Stimulated activated naive CD8-positive, alpha-beta T cell treated with anti-CD3 and anti-CD28 coated beads, Interleukin-15, Interleukin-2, amounts not matched to agents 100 U/mL and 50 U/mL, for 24 hours (primary cell): ENCODE data around the gene PDCD1LG2.
"Not testable (repeated sequence)": the region's sequence is repeated elsewhere in the genome, so short reads cannot be mapped to it uniquely, and the experiment has no call there.

Experiments
- ATAC-seq: fragments of 150-1000 bp; cut with Tn5 transposase; one replicate; pipeline ENCODE4 v1.10.0; 2021
- DNase-seq: peaks from one replicate; pipeline ENCODE4 v3.0.0; 2021

PDCD1LG2 gene

DNA sequence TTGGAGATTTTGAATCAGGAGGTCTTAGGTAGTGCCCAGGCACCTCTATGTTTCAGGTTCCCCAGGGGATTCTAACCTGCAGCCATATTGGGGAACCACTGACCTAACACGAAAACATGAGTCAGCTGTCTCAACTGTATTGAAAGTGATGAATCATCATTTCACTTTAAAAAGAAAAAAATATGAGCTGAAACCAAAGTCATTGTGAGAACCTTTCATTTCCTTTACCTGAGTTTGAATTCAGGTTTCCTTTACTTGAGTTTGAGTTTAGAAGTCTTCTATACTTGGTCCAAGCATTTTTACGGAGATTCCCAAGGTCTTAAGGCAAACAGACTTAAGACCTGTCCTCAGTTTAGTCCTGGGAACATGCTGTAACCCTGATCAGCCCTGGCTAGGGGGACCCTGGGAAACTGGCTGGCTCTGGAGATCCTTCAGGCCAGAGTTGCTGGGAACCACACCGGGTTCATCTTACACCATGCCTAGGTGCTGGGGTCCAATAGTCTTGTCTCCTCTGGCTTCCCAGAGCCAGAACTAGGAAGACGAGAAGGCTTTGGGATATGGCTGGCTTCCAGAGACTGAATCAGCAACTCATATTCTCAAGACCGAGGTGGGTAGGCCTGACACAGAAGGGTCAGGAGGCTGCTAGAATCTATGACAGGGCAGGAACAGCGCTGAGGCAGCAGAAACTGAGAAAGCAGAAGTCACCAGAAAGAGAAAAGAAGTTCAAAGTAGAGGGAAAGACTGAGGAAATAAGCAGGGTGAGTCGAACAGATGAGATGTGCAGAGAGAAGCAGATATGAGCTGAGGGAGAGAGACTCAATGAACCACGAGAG, 16.4 kb upstream of the PDCD1LG2 start:
- DNase-seq (no peak), ATAC-seq (peak; percentile 49)

DNA sequence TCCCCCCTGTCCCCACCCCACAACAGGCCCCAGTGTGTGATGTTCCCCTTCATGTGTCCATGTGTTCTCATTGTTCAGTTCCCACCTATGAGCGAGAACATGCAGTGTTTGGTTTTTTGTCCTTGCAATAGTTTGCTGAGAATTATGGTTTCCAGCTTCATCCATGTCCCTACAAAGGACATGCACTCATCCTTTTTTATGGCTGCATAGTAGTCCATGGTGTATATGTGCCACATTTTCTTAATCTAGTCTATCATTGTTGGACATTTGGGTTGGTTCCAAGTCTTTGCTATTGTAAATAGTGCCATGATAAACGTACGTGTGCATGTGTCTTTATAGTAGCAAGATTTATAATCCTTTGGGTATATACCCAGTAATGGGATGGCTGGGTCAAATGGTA, 15.6 kb upstream of the PDCD1LG2 start:
- not testable (repeated sequence) for DNase-seq, ATAC-seq

DNA sequence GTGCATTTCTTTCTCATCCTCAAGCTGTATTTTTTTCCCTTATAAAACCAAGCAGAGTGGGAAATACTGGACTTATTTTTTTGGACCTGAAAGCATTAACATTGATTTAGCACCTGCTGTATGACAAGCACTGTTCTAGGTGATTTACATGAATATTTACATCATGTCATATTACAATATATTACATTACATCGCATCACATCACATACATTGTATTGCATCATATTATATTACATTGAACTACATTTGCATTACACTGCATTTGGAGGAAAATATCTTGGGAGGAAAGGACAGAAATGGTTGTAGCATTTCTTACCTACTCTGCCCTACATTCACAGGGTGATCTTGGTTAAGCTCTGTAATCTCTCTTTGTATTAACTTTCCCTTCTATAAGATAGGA, 11.2 kb upstream of the PDCD1LG2 start:
- ATAC-seq (no peak), DNase-seq (no peak)

DNA sequence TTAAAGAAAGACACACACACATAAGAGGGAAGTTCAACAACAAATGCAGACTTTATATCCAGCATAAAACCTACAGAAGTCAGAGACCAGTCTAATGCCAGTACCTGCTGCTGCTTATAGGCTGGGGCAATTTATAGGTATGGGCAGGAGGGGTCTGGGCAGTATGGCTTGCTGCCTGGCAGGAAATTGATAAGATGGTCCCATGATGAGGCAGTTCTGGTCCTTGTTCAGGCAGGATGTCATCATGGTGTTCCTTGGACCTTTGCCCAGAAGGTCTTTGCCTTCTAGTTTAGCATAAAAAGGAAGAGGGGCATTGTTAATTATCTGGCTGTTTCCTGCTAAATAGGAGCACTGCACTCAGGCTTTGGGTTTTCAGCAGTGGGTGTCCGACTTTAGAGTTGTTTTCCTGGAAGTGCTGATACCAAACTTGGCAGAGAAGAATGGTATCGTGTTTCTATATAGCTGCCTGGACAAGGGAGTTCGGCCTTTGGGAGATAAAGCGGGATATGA, 10.4 kb upstream of the PDCD1LG2 start:
- ATAC-seq (no peak), DNase-seq (no peak)

DNA sequence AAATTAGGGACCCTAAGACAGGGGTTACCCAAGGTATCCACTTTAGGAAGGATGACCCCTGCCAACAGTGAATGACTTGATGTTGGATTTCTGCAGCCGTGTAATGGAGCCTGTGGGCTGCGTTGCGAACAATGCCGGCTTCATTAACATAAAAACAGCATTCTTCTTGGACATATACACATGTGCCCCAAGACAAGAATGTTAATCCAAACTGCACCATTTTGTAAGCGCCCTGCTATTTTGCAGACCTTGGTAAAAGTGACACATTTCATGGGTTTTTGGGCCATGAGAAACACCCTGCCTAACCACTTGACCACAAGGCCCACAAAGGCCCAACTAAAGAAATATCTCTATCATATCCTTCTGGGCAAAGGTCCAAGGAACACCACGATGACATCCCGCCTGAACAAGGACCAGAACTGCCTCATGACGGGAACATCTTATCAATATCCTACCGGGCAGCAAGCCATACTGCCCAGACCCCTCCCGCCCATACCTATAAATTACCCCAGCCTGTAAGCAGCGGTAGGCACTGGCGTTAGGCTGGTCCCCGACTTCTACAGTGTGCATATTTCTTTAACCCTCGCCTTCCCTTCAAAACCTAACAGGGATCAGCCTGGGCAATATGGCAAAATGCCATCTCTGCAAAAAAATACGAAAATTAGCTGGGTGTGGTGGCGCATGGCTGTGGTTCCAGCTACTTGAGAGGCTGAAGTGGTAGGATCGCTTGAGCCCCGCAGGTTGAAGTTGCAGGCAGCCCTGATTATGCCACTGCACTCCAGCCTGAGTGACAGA, 9.7 kb upstream of the PDCD1LG2 start:
- DNase-seq = no peak
- ATAC-seq = no peak

DNA sequence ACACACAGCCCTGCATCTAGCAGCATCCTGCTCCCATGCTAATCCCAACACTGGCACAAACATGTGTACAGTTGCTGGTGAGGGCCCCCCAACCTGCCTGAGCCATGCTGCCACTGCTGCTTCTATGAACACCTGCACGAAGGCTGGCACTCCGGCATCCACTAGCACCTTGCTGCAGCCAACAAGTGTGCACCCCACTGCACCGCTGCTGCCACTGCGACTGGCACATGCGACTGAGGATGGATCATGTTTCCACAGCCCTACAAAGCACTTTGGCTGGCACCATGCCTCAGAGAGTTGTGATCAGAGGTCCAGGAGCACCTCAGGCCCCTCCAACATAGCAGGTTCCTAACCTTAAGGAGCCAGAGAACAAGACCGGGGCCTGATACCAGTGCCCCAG, 7.8 kb upstream of the PDCD1LG2 start:
- DNase-seq = no peak
- no peak for ATAC-seq

DNA sequence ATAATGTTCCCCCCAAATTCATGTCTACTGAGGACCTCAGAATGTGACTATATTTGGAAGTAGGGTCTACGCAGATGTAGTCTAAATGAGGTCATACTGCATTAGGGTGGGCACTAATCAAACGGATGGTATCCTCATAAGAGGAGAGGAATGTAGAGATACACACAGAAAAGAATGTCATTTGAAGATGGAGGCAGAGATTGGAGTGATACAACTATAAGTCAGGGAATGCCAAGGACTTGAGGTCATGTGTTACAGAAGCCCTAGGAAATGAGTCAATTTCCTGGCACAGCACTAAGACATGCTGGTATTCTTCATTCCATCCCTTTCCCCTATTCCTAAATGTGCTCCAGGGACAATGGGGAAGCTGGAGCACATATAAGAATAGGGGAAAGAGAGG, 758 bp upstream of the PDCD1LG2 start:
- DNase-seq = no peak
- no peak for ATAC-seq

DNA sequence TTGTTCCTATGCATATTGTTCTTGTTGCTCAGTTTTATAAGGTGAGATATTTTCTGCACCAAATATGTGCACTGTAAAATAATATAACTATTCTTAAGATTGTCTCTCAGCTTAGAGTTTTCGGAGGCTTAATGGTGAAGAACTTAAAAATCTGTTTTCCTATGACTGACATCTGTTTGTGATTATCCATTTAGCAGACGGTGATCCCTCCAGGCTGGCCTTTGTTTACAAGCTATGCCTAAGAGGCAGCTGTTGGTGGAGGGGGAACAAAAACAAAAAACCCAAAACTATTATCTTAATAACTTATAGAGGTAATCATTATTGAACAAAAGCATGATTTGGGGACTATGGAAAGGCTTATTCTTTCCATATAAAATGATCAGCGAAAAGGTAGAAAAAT, 658 bp downstream of the PDCD1LG2 start:
- DNase-seq (no peak), ATAC-seq (no peak)

DNA sequence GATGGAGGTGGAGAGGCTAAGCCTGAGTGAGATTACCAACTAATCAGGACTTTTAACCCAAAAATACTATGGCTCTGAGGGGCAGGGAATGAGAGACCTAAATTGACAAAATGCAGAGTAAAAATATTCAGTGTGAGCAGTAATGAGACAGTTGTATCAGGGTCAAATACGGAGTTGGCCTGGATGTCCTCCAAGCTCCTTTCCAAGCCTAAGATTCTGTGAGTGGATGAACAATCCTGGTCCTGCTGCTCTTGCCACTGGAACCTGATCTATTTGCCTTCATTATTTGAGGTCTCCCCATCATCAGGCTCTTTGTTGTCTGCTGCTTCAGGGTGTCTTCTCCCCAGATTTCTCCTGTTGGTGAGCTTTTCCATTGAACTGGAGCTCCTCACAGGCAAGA, 1.1 kb downstream of the PDCD1LG2 start:
- DNase-seq (no peak), ATAC-seq (no peak)

DNA sequence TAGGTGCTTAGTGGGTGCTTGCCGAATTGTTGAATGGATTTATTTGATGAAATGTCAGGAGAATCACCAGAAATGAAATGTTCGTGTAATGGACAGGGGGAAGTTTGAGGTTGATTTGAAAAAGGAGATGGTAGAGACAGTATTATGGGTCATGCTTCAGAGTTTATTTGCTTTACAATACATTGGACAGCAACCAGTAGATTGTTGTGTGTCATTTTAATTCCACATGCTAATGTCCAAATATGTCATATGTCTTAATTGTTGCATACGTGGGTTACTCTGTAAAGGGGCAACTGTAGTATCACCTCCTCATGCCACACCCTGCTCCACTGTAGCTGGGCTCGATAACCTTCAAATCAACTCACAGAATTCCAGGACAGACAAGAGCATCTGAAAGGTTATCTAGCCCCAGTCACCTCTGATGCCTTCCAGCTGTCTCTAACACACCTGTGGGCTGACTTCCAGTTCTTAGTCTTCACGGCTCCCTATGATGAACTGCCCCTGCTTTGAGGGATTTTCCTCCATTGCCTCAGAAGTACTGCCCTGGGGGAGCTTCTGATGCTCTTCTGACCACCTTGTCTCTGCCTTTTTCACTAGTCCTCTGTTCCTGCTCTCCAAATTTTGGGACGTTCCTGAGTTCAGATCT, 1.7 kb downstream of the PDCD1LG2 start:
- ATAC-seq (no peak), DNase-seq (no peak)

DNA sequence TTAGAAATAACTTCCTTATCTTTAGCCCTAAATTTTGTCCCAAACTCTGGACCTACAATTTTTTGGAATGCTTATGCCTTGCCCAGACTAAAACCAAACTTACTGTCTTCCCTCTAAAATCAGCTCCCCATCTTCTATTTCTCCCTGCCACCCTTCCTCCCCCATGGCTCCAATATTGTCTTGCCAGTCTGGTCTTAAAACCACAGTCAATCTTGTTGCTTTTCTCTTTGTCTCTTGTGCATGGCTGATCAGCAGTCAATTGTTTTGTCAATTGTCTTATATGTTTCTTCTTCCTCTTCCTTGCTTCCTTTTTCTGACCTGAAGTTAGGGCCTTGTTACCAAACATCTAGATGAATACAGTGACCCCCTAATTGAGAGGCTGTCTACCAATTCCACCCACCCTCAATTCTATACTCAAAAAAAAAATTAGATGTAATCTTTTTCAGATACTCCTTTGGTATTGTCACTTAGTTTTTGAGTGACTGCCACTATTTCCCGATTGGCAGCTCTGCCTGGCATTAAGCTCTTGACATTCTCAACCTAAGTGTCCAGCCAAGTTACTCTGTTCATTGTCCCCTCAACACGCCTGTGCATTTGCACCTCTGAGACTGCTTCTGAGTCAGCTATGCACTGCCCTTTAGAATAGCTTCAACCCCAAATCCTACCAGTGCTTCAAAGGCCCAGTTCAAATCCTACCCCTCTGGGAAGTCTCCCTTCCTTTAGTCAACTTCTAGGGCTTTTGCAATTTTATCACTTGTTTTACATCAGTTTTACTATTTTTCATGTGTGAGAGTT, 2.5 kb downstream of the PDCD1LG2 start:
- DNase-seq (no peak), ATAC-seq (no peak)

DNA sequence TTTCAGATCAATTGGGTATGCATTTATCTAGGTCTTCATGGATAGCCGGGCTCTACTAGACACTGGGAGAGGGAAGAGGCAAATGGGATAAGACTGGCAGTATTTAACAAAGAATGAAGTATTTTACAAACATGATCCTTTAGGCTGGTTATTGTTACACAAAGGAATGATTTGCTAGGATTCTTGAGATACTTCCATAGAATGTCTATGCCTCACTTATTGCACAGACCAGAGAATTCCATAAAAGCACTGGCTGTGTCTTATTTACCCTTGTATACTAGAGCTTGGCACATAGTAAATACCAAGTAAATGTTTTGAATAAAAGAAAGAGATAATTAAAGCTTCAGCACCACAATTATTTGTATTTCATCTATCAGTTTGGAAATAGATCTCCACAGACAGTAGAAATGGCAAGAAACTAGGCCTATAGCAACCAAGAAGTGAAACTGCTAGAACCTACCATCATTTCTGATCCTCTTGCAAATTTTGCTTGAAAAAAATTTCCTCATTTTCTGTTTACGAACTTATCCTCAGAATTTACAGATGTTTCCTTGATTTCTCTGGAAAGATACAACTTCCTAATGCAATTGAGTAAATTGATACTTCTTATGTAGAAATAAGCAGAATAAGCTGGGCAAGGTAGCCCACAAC, 3.8 kb downstream of the PDCD1LG2 start:
- no peak for ATAC-seq
- no peak for DNase-seq

DNA sequence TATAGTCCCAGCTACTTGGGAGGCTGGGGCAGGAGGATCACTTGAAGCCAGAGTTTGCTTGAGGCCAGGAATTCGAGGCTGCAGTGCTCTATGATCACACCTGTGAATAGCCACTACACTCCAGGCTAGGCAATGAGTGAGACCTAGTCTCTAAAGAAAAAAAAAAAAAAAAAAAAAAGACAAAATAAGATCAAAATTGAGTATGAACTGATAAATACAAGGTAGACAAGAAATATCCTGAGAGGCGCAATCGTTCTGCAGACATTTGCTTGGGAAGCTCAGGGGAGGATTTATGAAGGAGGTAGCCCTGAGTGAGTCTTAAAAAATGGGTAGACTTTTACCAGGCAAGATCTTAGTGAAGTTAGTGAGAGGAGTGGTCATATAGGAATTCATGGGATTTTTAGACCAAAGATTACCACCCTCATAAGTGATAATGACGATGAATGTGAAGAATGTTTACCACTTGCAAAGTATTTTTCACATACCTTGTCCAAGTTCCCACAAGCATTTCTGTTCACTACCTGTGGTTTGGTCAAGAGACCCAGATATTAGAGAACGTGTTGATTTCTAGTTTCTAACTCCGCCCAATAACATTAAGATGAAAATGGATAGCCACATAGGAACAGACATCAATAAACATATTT, 4.4 kb downstream of the PDCD1LG2 start:
- ATAC-seq (no peak), DNase-seq (no peak)

DNA sequence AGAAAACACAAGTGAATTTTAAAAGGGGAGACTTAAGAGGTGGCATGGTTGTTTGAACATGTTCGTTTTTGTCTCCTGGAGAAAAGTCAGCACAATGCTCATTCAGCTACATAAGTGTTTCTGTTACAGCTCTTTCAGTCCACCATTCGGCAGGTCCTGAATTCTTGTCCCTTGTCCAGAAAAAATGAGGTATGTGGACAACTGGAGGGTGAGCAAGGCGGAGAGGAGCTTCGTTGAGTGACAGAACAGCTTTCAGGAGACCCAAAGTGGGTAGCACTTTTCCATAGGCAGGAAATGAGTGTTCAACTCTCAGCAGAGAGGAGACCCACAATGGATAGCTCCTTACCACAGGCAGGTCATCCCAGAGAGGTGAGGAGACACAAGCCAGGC, 4.9 kb downstream of the PDCD1LG2 start:
- DNase-seq (no peak), ATAC-seq (no peak)

DNA sequence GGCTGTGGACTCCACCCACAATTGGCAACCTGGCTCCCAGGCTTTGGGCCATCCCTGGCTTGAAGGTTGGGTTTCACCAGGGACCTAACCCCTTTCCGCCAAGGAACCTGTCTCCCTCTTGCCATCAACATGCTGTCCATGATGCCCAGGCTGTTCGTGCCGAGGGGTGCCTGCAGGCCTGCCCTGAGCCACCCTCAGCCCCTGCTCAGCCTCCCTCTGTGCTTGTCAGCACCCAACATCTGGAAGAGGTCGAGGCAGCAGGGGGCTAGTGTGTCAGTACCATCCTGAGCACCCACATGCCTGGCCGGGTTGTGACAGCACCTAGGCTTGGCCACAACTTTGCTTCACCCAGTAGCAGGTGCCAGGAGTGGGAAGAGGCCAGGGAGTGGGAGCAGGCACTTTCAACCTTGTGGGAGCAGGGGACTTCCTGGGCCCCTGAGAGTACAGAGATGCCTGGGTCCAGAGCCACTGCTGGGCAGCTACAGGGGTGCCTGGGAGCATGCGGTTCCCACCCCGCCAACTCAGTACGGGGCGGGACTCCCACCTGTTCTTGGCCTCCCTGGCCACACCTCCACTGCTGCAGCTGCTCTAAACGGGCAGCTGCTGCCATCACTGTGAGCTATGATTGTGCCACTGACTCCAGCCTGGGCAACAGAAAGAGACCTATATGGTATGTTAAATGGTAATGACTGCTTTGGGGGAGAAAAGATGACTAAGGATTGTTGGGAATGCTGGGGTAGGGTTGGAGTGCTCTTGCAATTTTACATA, 6.3 kb downstream of the PDCD1LG2 start:
- no peak for ATAC-seq

DNA sequence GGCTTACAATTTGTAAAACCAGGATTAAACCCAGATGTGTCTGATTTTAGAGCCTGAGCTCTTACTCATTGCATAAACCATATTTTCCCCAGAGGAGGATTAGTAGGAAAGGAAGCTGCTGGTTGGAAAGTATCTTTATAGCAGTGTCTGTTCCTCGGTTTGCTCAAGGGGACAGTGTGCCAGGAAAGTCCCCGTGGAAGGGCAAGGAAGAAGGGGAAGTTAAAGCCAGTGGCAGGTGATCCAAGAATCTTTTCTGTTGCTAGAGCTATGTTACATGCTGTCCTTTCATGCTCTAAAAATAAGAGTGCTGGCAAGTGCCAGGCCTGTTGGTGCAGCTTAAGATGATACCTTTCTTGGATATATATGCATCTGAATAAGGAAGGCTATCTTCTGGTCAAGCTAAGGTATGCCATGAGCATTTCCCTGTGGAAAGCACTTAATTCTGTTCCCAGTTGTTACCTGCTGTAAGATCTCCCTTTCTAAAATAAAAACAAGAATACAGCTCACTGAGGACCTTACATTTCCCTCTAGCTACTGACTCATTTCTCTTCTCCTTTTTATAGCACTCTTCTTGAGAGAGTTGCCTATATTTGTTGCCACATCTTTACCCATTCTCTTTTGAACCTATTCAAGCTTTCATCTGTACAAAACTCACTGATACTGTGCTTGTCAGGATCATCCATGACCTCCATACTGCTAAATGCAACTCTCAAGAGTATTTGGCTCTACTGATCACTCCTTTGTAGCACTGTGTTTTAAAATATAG, 8.0 kb downstream of the PDCD1LG2 start:
- DNase-seq (no peak), ATAC-seq (peak; percentile 64)

More for the DNA sequence above, 6.3 kb downstream of the PDCD1LG2 start:
- DNase-seq = no peak

DNA sequence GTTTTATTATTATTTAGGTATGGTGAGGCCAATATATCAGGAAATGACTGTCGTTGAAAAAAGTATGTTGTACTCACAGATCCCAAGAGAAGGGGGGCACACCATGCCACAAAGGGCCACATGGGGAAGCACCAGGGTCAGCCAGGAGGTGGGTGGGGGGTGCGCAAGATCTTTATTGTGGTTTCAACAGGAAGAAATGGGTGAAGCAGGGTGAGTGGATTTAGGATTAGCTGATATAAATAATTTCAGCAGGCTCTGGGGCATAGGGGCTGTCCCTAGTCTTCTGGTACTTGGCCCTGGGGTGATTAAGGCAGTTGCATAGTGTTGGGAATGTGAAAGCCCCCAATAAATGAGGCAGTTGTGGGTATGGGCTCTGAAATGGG, 8.6 kb downstream of the PDCD1LG2 start:
- peak; percentile 94 for ATAC-seq
- DNase-seq = peak; percentile 77

DNA sequence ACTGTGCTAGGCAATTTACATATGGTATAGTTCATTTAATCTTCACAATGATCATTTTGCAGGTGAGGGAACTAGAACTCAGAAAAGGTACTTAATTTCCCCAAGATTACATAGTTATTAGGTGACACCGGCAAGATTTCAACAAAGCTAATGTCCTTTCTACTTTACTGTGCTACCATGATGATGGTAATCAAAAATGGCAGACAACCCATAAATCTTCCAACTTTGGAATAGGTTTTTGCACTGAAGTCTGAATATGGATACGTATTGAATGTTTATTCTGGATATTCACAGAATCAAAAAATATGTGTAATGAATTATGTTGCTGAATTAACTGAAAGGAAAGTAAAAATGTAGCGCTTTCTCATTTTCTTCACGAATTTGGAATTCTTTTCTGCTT, 13.8 kb downstream of the PDCD1LG2 start:
- DNase-seq (no peak), ATAC-seq (no peak)

DNA sequence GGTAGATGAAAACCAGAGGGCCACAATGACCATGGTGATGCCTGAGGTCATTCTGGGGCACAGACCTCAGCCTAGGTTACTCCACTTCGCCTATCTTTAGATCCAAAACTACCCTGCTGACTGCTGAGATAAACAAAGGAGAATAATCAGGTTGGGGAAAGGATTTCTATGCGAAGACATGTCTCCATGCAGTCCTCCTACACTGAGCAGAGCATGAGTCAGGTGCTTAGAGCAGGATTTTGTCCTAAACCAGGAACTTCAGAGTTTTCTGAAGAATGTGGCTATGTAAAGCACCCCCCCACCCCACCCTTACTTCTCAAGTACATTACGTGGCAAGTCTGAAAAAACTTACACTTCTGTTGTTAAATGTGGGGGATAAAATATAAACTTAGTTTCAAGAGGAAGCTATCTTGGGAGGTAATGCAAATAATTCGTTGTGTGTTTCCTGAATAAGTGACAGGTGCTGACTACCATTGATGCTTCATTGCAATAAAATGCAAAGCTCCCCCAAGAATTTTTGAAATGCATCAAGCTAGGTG, 19.4 kb downstream of the PDCD1LG2 start:
- DNase-seq (no peak), ATAC-seq (no peak)
